Spinal cord (tissue), 10 donors: ENCODE results near the gene RBM24. TPM values are rescaled to one million over a fixed set of nuclear protein-coding genes. Genes with fewer than 3 reads are reported as not detected.

Source experiments
- DNase-seq, 6 donors: peaks; one replicate each; pipeline versions ENCODE4 v3.0.0 to v3.0.0-alpha.2; 2013 to 2015; ENCODE audit warnings: low spot score in 6 of 6, low read depth in 4 of 6
- H3K27ac ChIP-seq: one replicate; pipeline ENCODE4 v1.5.1; 2013; ENCODE audit warnings: low read depth, low read length, control low read depth
- H3K27me3 ChIP-seq: one replicate; pipeline ENCODE4 v1.6.1; 2013; ENCODE audit warnings: low read length; ENCODE audit not compliant: control insufficient read depth, insufficient read depth
- H3K36me3 ChIP-seq: one replicate; pipeline ENCODE4 v1.6.1; 2013; ENCODE audit warnings: low read length; ENCODE audit not compliant: control insufficient read depth, insufficient read depth
- H3K4me1 ChIP-seq: one replicate; pipeline ENCODE4 v1.6.1; 2013; ENCODE audit warnings: low read length; ENCODE audit not compliant: control insufficient read depth, insufficient read depth
- H3K4me3 ChIP-seq: one replicate; pipeline ENCODE4 v1.5.1; 2013; ENCODE audit warnings: low read depth, low read length, control low read depth
- H3K9me3 ChIP-seq: one replicate; pipeline ENCODE4 v1.6.1; 2013; ENCODE audit warnings: low read length; ENCODE audit not compliant: control insufficient read depth, insufficient read depth
- WGBS: methylation state at CpG from one replicate; pipeline ENCODE4 v1.1.5; 2013; ENCODE audit warnings: missing lambda C conversion rate; ENCODE audit not compliant: insufficient coverage; 5-methylcytosine and 5-hydroxymethylcytosine counted together
- long read RNA-seq, 4 donors: transcript quantifications; one replicate each; lab custom pipeline, GENCODE V29; 2026
- polyA plus RNA-seq, 2 donors: library from polyadenylated mRNA; unstranded; fragments of 120-200 nt; gene quantifications; one replicate each; pipeline ENCODE4 v1.2.1, GENCODE V29; 2013; ENCODE audit not compliant: insufficient read length in 2 of 2
- total RNA-seq, 2 donors: library from RNA; depleted of rRNA in 1 of 2; stranded (reverse); fragments of 120-200 nt in 1 of 2; fragments of >200 nt in 1 of 2; gene quantifications; one replicate each; pipeline versions ENCODE4 v1.2.3 to v1.2.4, GENCODE V29; 2013 to 2014
- donor health status: healthy.

Gene RBM24
- 1 to 10 TPM; 2.9 to 3.5 TPM for total RNA-seq
- 1 to 10 TPM; 2.8 to 2.9 TPM for polyA plus RNA-seq
- long read RNA-seq, donor 1, transcript RBM24-202 (4 exons, 2,703 nt): major isoform, 5 of 5 reads
- long read RNA-seq, donor 1, partial matches to known transcripts: 0 of 5 reads
- long read RNA-seq, donor 1, other reads (novel, unspliced or antisense): 0 of 5 reads
- long read RNA-seq, donor 2: 0 reads
- long read RNA-seq, donor 3, partial matches to known transcripts: 0 of 1 reads
- long read RNA-seq, donor 3, other reads (novel, unspliced or antisense): 0 of 1 reads
- long read RNA-seq, donor 4, partial matches to known transcripts: 0 of 1 reads
- long read RNA-seq, donor 4, other reads (novel, unspliced or antisense): 0 of 1 reads

DNA sequence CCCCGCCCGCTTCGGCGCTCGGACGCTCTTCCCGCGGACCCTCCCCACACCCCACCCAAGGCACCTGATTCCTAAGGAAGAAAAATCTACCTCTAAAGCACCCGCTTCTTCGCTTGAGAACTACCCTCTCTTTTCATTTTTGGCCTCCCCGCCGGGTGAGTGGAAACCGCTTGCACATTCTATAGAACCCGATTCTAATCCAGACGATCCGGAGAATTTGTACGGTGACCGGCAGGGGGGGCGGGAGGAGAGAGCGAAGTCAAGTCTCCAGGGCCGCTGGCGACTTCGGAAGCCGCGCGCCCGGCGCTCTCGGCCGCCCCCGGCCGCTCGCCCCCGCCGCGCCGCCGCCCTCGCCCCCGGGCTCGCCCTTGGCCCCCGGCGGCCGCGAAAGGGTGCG is at the start of gene RBM24:
Gene RBM24 (plus strand): TSS at position 262 of the 397 bp plus-strand sequence. CDS start 221 bp downstream, outside the sequence.
- Histone ChIP-seq H3K4me3 (peak within 1 kb of the TSS; percentile 68), H3K36me3 (no peaks in the 10 kb centered on the region), H3K27ac (no peak within 1 kb of the TSS), H3K9me3 (no peaks in the 10 kb centered on the region), H3K4me1 (peaks cover 14% of the 10 kb centered on the region), H3K27me3 (peaks cover 8% of the 10 kb centered on the region)
- DNase-seq: peak in 4 of 6 donors; percentile 42 to 88 (median 64)
- under 1% methylated on average over 45 of the region's 46 CpGs for WGBS

DNA sequence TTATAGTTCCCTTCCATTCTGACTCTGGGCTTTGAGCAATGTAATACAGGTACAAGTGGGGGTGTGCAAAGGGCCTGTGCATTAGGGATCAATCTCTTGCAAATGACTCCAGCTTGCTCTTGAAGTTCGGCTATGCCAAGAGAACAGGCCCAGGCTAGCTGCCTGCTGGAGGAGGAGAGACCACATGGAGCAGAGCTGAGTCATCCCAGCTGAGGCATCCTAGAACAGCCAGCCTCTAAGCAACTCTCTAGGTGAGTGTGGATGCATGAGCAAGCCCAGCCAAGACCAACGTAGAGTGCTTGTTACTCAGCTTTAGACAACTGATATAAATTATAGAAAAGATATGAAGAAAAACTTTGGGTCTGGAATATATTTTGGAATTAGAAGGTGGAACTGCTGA is 47.6 kb upstream of the RBM24 start:
- no peak for DNase-seq
- no peaks in the 10 kb centered on the region for H3K36me3 ChIP-seq
- H3K9me3 ChIP-seq: no peaks in the 10 kb centered on the region
- no peak overlapping the region for H3K27ac ChIP-seq
- no peak overlapping the region for H3K4me3 ChIP-seq
- no peaks in the 10 kb centered on the region for H3K4me1 ChIP-seq
- no peaks in the 10 kb centered on the region for H3K27me3 ChIP-seq
- WGBS: 86% methylated on average over 1 of the region's 2 CpGs

DNA sequence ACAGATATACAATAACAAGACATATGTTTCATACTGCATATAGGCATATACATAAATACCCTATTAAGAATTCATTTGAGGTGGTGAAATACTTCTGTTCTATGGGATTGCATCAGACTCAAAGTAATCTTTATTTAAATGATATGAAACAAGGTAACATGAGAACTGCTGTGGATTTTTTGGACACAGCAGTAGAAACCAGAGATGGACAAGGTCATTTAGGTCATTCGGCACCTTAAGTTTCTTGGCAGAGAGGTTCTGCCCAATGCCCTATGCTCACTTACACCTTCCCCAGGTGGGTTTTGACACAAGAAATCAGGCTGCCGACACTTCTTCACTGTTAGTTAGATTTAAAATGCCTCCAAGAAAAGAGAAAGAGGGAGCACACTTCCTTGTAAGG is 43.9 kb upstream of the RBM24 start:
- no peaks in the 10 kb centered on the region for H3K27me3 ChIP-seq
- H3K36me3 ChIP-seq: no peaks in the 10 kb centered on the region
- H3K27ac ChIP-seq: no peak overlapping the region
- no peaks in the 10 kb centered on the region for H3K4me1 ChIP-seq
- no peak overlapping the region for H3K4me3 ChIP-seq
- 82% methylated on average over 1 of the region's 2 CpGs for WGBS
- H3K9me3 ChIP-seq: no peaks in the 10 kb centered on the region
- no peak for DNase-seq

DNA sequence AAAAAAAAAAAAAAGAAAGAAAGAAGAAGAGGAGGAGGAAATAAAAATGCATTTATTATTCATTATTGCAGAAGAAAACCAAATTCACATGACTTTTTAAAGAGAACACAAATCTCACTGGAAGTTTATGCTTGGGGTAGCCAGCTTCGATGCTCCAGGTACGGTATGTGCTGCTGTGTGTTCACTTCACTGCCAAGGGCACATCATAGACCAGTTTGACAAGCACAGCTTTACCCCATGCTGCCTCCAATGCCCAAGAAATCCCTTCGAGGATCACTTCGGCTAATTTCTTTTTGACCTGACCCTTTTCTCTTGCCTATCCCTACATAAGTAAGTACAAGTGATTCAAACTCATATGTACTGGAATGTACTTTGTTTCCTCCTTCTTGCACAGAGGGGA is 41.9 kb upstream of the RBM24 start:
- 93% methylated on average over 2 of the region's 4 CpGs for WGBS
- no peaks in the 10 kb centered on the region for H3K27me3 ChIP-seq
- no peak overlapping the region for H3K27ac ChIP-seq
- no peaks in the 10 kb centered on the region for H3K9me3 ChIP-seq
- no peaks in the 10 kb centered on the region for H3K36me3 ChIP-seq
- no peak overlapping the region for H3K4me3 ChIP-seq
- no peaks in the 10 kb centered on the region for H3K4me1 ChIP-seq
- no peak for DNase-seq

DNA sequence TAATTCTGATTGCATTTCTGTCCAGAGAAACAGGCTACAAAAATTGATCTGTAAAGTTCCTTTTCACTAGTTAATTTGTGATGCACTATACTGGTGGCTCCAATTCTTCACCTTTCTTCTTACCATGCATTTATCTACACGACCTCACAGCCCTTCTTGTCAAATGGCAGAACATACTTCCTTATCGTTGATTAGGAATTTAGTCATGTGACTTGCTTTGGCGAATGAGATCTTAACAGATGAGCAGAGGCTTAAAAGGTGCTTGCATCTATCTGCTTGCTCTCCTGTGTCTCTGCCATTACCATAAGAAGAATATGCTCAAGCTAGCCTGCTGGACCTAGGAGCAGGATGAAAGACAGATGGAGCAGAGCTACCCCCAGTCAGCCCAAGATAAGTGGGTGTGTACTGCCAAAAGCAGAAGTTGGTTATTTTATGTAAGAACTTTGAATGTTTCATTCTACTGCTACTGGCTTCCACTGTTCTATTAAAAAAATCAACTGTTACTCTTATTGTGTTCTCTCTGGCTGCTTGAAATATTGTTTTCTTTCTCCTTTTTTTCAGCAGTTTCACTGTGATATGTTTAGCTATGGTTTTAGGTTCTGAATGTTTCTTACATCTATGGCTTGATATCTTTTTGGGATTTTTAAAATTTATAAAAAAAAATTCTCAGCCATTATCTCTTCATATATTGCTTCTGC is 40.2 kb upstream of the RBM24 start:
- Histone ChIP-seq H3K4me1 (no peaks in the 10 kb centered on the region), H3K27ac (no peak overlapping the region), H3K9me3 (no peaks in the 10 kb centered on the region), H3K4me3 (no peak overlapping the region), H3K27me3 (no peaks in the 10 kb centered on the region), H3K36me3 (no peaks in the 10 kb centered on the region)
- DNase-seq: no peak
- WGBS: no CpG with 5 or more reads among the region's 3 CpGs

DNA sequence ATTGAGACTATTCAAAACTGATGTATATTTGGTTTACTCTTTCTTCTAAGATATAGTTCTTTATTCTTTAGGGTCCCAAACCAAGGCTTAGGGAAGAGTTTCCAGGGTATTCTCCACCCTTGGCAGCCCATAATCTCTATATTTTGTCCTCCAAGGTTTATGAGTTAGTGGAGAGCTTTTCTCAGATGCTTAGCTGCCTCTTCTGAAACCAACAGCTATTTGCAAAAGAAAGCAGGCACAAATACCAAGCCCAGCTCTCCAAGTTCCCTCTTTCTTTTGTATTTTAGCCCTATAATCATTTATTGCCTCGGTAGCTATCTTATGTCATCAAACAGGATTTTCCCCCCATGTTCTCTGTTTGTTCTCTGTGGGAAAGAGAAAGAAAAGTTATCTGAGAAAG is 39.1 kb upstream of the RBM24 start:
- Histone ChIP-seq H3K9me3 (no peaks in the 10 kb centered on the region), H3K27me3 (no peaks in the 10 kb centered on the region), H3K27ac (no peak overlapping the region), H3K4me1 (no peaks in the 10 kb centered on the region), H3K4me3 (no peak overlapping the region), H3K36me3 (no peaks in the 10 kb centered on the region)
- no CpG with 5 or more reads among the region's 1 CpG for WGBS
- DNase-seq: no peak

DNA sequence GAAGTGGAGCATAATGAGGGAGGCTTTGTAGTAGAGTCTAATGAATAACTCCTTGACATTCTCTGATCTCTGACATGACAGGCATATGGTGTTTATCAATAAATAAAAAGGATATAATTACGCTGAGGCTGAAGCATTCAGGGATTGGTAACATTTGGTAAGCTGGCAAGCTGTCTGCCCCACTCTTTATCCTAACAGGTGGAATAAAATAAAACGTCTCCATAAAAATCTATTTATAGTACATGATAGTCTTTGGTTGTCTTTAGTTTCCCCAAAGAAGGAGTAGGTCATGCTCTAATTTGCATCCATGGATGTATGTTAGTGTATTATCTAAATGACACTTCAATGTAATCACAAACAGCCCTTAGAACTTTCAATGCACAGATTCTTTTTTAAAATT is 30.9 kb upstream of the RBM24 start:
- no peak overlapping the region for H3K4me3 ChIP-seq
- no peaks in the 10 kb centered on the region for H3K9me3 ChIP-seq
- DNase-seq: no peak
- WGBS: no CpG with 5 or more reads among the region's 2 CpGs
- H3K36me3 ChIP-seq: no peaks in the 10 kb centered on the region
- H3K27me3 ChIP-seq: no peaks in the 10 kb centered on the region
- no peak overlapping the region for H3K27ac ChIP-seq
- no peaks in the 10 kb centered on the region for H3K4me1 ChIP-seq

DNA sequence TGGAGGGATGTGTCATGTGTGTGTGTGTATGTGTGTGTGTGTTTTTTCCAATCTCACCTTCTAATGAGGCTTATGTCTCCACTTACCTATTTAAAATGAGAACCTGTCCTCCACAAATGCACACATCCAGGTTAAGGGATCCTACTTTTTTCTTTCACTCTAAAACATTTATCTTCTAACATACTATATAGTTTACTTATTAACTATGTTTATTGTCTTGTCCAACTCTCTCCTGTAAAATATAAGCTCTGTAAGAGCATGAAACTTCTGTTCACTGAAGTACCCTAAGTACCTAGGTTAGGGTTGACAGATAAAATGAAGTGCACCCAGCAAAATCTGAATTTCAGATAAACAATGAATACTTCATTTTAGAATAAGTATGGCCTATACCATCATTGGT is 29.2 kb upstream of the RBM24 start:
- Histone ChIP-seq H3K36me3 (no peaks in the 10 kb centered on the region), H3K27ac (no peak overlapping the region), H3K27me3 (no peaks in the 10 kb centered on the region), H3K4me1 (no peaks in the 10 kb centered on the region), H3K9me3 (no peaks in the 10 kb centered on the region), H3K4me3 (no peak overlapping the region)
- DNase-seq: no peak

DNA sequence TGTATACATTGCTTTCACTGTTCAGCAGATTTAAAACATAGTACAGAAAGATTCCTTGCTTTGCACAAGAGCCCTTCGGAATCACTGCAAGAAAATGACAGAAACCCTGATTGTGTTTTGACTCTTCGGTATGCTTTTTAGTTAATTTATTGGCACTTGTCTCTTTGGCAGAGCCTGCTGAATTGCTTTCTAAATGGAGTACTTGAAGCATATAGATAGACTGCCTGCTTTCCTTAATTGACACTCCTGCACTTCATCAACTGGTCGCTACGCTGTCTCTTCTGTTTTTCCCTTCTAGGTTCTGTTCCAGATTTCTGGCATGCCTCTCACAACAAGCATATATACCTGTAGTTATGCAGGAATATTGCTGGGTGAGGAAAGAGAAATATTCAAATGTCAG is 22.4 kb upstream of the RBM24 start:
- Histone ChIP-seq H3K27ac (no peak overlapping the region), H3K9me3 (no peaks in the 10 kb centered on the region), H3K27me3 (no peaks in the 10 kb centered on the region), H3K4me3 (no peak overlapping the region), H3K4me1 (no peaks in the 10 kb centered on the region), H3K36me3 (no peaks in the 10 kb centered on the region)
- peak in 2 of 6 donors; percentile 53 to 54 for DNase-seq
- WGBS: no CpG with 5 or more reads among the region's 4 CpGs

DNA sequence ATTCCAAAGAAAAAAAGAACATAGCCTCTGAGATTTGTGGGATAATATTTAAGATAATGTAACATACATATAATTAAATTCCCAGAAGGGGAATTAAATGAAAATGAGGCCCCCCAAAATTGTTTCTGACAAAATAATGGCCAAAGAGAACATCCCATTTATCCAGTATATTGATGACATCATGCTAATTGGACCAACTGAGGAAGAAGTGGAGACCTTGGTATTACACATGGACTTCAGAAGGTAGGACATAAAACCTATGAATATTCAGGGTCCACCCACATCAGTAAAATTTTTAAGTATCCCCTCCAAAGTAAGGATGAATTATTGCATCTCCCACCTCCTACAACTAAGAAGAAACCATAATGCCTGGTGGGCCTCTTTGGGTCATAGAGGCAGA is 15.6 kb upstream of the RBM24 start:
- H3K27ac ChIP-seq: no peak overlapping the region
- H3K27me3 ChIP-seq: no peaks in the 10 kb centered on the region
- H3K36me3 ChIP-seq: no peaks in the 10 kb centered on the region
- no peaks in the 10 kb centered on the region for H3K4me1 ChIP-seq
- no peak for DNase-seq
- H3K4me3 ChIP-seq: no peak overlapping the region
- H3K9me3 ChIP-seq: no peaks in the 10 kb centered on the region
